ACC112 (cell line): ENCODE data around the gene NOMO2.
"Not testable (repeated sequence)": the region's sequence is repeated elsewhere in the genome, so short reads cannot be mapped to it uniquely, and the experiment has no call there.

Source experiments
- H2AFZ ChIP-seq: fragments of 200-600 bp; sonication (generic); one replicate; pipeline ENCODE4 v1.6.0; 2017; ENCODE audit warnings: antibody characterized with exemption, low read length; ENCODE audit not compliant: unreplicated experiment
- H3K27ac ChIP-seq: fragments of 200-600 bp; sonication (generic); 2 replicates; pipeline ENCODE4 v1.5.1; 2014; ENCODE audit warnings: low read depth, mild to moderate bottlenecking, antibody characterized with exemption, low read length, moderate library complexity
- H3K27me3 ChIP-seq: fragments of 200-600 bp; sonication (generic); 2 replicates; pipeline ENCODE4 v1.6.1; 2014; ENCODE audit warnings: mild to moderate bottlenecking, antibody characterized with exemption, low read length, moderate library complexity, mixed read lengths; ENCODE audit not compliant: insufficient read depth
- H3K36me3 ChIP-seq: fragments of 200-600 bp; sonication (generic); 2 replicates; pipeline ENCODE4 v1.6.1; 2016; ENCODE audit warnings: mild to moderate bottlenecking, antibody characterized with exemption, low read length, moderate library complexity, mixed read lengths; ENCODE audit not compliant: insufficient read depth
- H3K4me1 ChIP-seq: fragments of 200-600 bp; sonication (generic); one replicate; pipeline ENCODE4 v1.6.1; 2016; ENCODE audit warnings: low read length, mixed read lengths; ENCODE audit not compliant: insufficient read depth, unreplicated experiment, control insufficient read depth
- H3K4me3 ChIP-seq: fragments of 200-600 bp; sonication (generic); 2 replicates; pipeline ENCODE4 v1.5.1; 2014; ENCODE audit warnings: mild to moderate bottlenecking, low read depth, low read length
- H3K79me2 ChIP-seq: fragments of 200-600 bp; sonication (generic); one replicate; pipeline ENCODE4 v1.6.0; 2016; ENCODE audit warnings: low read length; ENCODE audit not compliant: control insufficient read depth, unreplicated experiment, insufficient read depth

NOMO2 gene

DNA sequence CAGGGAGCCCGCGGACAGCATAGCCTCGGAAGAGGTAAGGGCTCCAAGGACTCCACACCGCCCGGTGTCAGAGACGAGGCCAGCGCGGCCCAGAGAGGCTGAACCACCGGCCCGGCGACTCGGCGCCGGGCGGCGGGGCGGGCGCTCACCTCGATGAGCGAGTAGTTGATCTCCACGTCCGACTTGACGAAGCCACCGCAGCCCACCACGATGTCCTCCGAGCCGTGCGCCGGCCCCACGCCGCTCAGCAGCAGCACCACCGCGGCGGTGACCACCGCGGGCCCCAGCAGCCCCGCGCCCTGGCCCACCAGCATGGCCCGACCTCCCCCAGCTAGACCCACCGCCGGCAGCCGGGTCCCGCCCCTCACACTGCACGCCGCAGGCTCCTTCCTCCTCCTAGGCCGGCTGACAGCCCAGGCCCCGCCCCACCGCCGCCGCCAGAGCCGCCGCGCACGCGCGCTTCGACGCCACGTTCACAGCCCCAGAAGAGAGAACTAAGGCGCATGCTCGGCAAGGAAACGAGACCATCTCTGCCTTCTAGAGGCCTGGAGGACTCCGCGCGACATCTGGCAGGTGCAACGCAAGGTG, at the start of gene NOMO2:
Gene NOMO2, minus strand, starts transcription at position 371 of the 588 bp plus-strand sequence. Its CDS starts 57 bp downstream, at position 314.
- not testable (repeated sequence) for H3K4me1 ChIP-seq, H3K36me3 ChIP-seq, H2AFZ ChIP-seq, H3K27ac ChIP-seq, H3K79me2 ChIP-seq, H3K27me3 ChIP-seq
- peak within 1 kb of the TSS; percentile 71 for H3K4me3 ChIP-seq

DNA sequence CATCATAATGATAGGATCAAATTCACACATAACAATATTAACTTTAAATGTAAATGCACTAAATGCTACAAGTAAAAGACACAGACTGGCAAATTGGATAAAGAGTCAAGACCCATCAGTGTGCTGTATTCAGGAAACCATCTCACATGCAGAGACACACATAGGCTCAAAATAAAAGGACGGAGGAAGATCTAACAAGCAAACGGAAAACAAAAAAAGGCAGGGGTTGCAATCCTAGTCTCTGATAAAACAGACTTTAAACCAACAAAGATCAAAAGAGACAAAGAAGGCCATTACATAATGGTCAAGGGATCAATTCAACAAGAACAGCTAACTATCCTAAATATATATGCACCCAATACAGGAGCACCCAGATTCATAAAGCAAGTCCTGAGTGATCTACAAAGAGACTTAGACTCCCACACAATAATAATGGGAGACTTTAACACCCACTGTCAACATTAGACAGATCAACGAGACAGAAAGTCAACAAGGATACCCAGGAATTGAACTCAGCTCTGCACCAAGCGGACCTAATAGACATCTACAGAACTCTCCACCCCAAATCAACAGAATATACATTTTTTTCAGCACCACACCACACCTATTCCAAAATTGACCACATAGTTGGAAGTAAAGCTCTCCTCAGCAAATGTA, 48.4 kb upstream of the NOMO2 start:
- not testable (repeated sequence) for H3K27ac ChIP-seq, H3K4me1 ChIP-seq, H3K4me3 ChIP-seq, H2AFZ ChIP-seq, H3K79me2 ChIP-seq, H3K27me3 ChIP-seq, H3K36me3 ChIP-seq

DNA sequence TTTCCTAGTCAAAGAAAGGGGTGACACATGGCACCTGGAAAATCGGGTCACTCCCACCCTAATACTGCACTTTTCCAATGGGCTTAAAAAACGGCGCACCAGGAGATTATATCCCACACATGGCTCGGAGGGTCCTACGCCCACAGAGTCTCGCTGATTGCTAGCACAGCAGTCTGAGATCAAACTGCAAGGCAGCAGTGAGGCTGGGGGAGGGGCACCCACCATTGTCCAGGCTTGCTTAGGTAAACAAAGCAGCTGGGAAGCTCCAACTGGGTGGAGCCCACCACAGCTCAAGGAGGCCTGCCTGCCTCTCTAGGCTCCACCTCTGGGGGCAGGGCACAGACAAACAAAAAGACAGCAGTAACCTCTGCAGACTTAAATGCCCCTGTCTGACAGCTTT, 46.4 kb upstream of the NOMO2 start:
- H3K4me1 ChIP-seq, H3K4me3 ChIP-seq, H3K27ac ChIP-seq, H3K27me3 ChIP-seq, H3K36me3 ChIP-seq, H2AFZ ChIP-seq, H3K79me2 ChIP-seq: not testable (repeated sequence)

DNA sequence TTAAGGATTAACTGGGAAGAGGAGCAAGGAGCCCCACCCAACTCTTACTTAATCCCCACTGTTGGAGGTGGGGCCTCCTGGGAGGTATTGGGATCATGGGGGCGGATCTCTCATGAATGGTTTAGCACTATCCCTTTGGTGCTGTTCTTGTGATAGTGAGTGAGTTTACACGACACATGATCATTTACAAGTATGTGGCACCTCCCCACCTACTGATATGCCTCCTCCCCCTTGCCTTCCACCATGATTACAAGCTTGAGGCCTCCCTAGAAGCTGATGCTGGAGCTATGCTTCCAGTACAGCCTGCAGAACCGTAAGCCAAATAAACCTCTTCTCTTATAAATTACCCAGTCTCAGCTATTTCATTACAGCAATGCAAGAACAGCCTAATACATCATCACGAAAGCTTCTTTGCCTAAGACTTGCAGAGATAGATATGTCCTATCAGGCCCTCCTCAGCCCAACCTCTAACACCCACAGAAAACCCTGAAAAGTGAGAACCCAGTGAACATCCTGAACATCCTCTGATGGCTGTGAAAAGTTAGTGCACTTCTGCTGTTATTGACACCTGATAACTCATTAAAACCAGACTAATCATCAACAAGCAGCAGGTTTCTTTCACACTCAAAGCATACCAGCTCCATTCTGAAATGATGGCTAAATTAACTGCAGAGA, 41.8 kb upstream of the NOMO2 start:
- H3K4me1 ChIP-seq, H3K27me3 ChIP-seq, H2AFZ ChIP-seq, H3K36me3 ChIP-seq, H3K79me2 ChIP-seq, H3K4me3 ChIP-seq, H3K27ac ChIP-seq: not testable (repeated sequence)

DNA sequence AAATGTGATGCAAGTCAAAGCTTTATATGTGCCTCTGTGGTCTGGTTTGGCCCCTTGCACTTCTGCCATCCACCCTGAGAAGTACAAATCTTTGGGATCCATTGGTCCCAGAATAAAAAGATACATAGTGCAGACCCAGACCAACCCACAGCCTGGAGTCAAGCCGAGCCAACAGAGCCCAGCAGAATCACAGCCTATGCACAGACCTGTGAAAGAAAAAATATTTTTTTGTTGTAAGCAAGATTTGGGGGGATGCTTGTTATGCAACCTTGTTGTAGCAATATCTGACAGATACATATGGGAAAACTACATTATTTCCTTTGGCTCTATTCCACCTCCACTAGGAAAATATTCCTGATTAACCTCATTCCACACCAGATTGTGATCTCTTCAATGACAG, 36.7 kb upstream of the NOMO2 start:
- H2AFZ ChIP-seq, H3K4me3 ChIP-seq, H3K27me3 ChIP-seq, H3K27ac ChIP-seq, H3K4me1 ChIP-seq, H3K79me2 ChIP-seq, H3K36me3 ChIP-seq: not testable (repeated sequence)

- H3K4me1 ChIP-seq, H3K79me2 ChIP-seq, H3K27ac ChIP-seq, H2AFZ ChIP-seq, H3K27me3 ChIP-seq, H3K36me3 ChIP-seq, H3K4me3 ChIP-seq: not testable (repeated sequence)
Observed at GRCh38 chr16:18597734-18598133, 35.8 kb upstream of the NOMO2 start.

DNA sequence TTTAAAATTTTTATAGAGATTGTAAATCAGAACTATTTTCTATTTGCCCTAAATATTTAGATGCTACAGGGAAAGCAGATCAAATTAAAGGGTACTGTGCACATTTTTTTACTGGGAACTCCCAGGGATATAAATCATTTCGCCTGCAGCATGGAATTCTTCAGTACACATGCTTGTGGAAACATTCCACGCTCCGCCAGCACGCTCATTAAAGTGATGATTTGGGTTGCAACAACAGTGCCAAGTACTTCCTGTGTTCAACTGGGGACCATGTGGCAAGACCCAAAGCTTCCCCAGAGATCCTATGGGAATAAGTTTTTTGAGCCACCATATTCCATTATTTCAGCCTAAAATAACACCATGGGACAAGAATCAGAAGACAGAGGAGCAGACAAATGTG, 35.4 kb upstream of the NOMO2 start:
- not testable (repeated sequence) for H3K4me1 ChIP-seq, H3K27me3 ChIP-seq, H3K27ac ChIP-seq, H2AFZ ChIP-seq, H3K36me3 ChIP-seq, H3K4me3 ChIP-seq, H3K79me2 ChIP-seq

DNA sequence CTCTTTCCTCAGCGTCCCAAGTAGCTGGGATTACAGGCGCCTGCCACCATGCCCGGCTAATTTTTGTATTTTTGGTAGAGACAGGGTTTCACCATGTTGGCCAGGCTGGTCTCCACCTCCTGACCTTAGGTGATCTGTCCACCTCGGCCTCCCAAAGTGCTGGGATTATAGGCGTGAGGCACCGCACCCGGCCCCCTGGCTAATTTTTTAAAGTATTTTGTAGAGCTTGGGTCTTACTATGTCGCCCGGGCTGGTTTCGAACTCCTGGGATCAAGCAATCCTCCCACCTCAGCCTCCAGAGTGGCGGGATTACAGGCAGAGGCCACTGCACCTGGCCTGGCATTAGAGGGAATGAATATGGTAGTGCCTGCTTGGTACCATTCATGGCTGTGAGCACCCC, 33.9 kb upstream of the NOMO2 start:
- H3K79me2 ChIP-seq, H3K27me3 ChIP-seq, H3K4me3 ChIP-seq, H3K36me3 ChIP-seq, H3K27ac ChIP-seq, H3K4me1 ChIP-seq, H2AFZ ChIP-seq: not testable (repeated sequence)

- H3K27me3 ChIP-seq, H3K4me3 ChIP-seq, H3K27ac ChIP-seq, H3K4me1 ChIP-seq, H3K36me3 ChIP-seq, H2AFZ ChIP-seq, H3K79me2 ChIP-seq: not testable (repeated sequence)
Observed at GRCh38 chr16:18594880-18595279, 33.0 kb upstream of the NOMO2 start.

- H3K4me1 ChIP-seq, H2AFZ ChIP-seq, H3K4me3 ChIP-seq, H3K27ac ChIP-seq, H3K79me2 ChIP-seq, H3K36me3 ChIP-seq, H3K27me3 ChIP-seq: not testable (repeated sequence)
Observed at GRCh38 chr16:18593904-18594303, 32.0 kb upstream of the NOMO2 start.

DNA sequence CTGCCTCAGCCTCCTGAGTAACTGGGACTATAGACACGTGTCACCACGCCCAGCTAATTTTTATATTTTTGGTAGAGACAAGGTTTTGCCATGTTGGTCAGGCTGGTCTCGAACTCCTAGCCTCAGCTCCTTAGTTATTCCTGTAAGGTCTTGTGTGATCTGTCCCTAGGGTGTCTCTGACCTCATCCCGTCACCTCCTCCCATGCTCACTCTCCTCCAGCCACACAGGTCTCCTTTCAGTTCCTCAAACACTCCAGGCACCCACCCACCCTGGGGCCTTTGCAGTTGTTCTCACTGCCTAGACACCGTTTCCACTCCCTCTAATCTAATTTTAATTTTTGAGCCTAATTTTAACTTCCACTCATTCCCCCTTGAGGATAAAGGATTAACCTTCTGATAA, 31.1 kb upstream of the NOMO2 start:
- not testable (repeated sequence) for H3K4me3 ChIP-seq, H3K27me3 ChIP-seq, H2AFZ ChIP-seq, H3K79me2 ChIP-seq, H3K27ac ChIP-seq, H3K36me3 ChIP-seq, H3K4me1 ChIP-seq
